ENCODE data around the gene ABCE1.

- TF ChIP-seq POLR2A (IDR thresholded peaks at IDR 0.05; ENCODE audit: low read length) (no peak), GATA1 (IDR thresholded peaks at IDR 0.05; ENCODE audit: low read depth, low read length) (no peak)
Measured at GRCh38 chr4:145099653-145100052, 1.5 kb downstream of the ABCE1 start.
